PC-3 (cell line): ENCODE results near the gene VN1R5. TPM values are rescaled to one million over a fixed set of nuclear protein-coding genes. Genes with fewer than 3 reads are reported as not detected.

Source experiments
- ATAC-seq: fragments of 200-7000 bp; cut with Tn5 transposase; 2 replicates; pipeline ENCODE4 v1.9.1; 2020; ENCODE audit warnings: mild to moderate bottlenecking, moderate library complexity
- BruUV-seq: library from RNA; stranded (reverse); fragments of 400-500 nt; replicated peaks from 2 replicates; lab custom pipeline; 2021; lab: Mats Ljungman, UMichigan
- CTCF ChIA-PET: fragments of 300-600 bp; sonication (Branson Sonifier 250); formaldehyde crosslinking; loops from one replicate; lab custom pipeline; 2022; ENCODE audit warnings: antibody characterized with exemption; lab: Charles Lee
- POLR2A ChIA-PET: fragments of 300-600 bp; sonication (Branson Sonifier 250); formaldehyde crosslinking; loops from one replicate; lab custom pipeline; 2022; ENCODE audit warnings: antibody characterized with exemption; ENCODE audit not compliant: unreplicated experiment; lab: Charles Lee
- DNase-seq: peaks from one replicate; pipeline ENCODE4 v3.0.0-alpha.2; 2015
- H2AFZ ChIP-seq: fragments of 300-600 bp; sonication (generic); 2 replicates; pipeline ENCODE4 v1.6.0; 2016; ENCODE audit warnings: antibody characterized with exemption, low read length
- H3F3A ChIP-seq: fragments of 300-600 bp; sonication (generic); one replicate; pipeline ENCODE4 v1.6.0; 2017; ENCODE audit warnings: antibody characterized with exemption, low read length, control low read depth, mild to moderate bottlenecking; ENCODE audit not compliant: unreplicated experiment
- H3K27ac ChIP-seq: fragments of 300-600 bp; sonication (generic); 2 replicates; pipeline ENCODE4 v1.5.1; 2016; ENCODE audit warnings: mild to moderate bottlenecking, low read length
- H3K27me3 ChIP-seq: fragments of 300-600 bp; sonication (generic); 2 replicates; pipeline ENCODE4 v1.6.1; 2016; ENCODE audit warnings: low read length, mixed read lengths
- H3K36me3 ChIP-seq: fragments of 300-600 bp; sonication (generic); 2 replicates; pipeline ENCODE4 v1.6.1; 2016; ENCODE audit warnings: low read depth, mixed run types, low read length, mixed read lengths
- H3K4me1 ChIP-seq: fragments of 300-600 bp; sonication (generic); 2 replicates; pipeline ENCODE4 v1.5.1; 2016; ENCODE audit warnings: low read length; ENCODE audit not compliant: insufficient read depth
- H3K4me2 ChIP-seq: fragments of 300-600 bp; sonication (generic); 2 replicates; pipeline ENCODE4 v1.6.0; 2016; ENCODE audit warnings: low read length
- H3K4me3 ChIP-seq: fragments of 300-600 bp; sonication (generic); 2 replicates; pipeline ENCODE4 v1.5.1; 2016; ENCODE audit warnings: mild to moderate bottlenecking, low read length, mixed read lengths
- H3K79me2 ChIP-seq: fragments of 300-600 bp; sonication (generic); 2 replicates; pipeline ENCODE4 v1.6.1; 2017; ENCODE audit warnings: low read length, mixed read lengths
- H3K9ac ChIP-seq: fragments of 300-600 bp; sonication (generic); 2 replicates; pipeline ENCODE4 v1.6.0; 2016; ENCODE audit warnings: mild to moderate bottlenecking, low read length
- H3K9me2 ChIP-seq: fragments of 300-600 bp; sonication (generic); replicated peaks from 2 replicates; pipeline ENCODE4 v1.6.1; 2016; ENCODE audit warnings: mixed run types, low read length, mixed read lengths
- H3K9me3 ChIP-seq: fragments of 300-600 bp; sonication (generic); 2 replicates; pipeline ENCODE4 v1.6.1; 2016; ENCODE audit warnings: low read length, mixed read lengths
- H4K20me1 ChIP-seq: fragments of 300-600 bp; sonication (generic); 2 replicates; pipeline ENCODE4 v1.6.1; 2016; ENCODE audit warnings: low read length, mixed read lengths
- CTCF ChIP-seq: fragments of 300-600 bp; sonication (generic); conservative IDR thresholded peaks from 2 replicates; pipeline ENCODE4 v1.5.1; 2017; ENCODE audit warnings: antibody characterized with exemption, low read depth, mild to moderate bottlenecking, low read length
- EZH2 ChIP-seq: fragments of 300-600 bp; sonication (generic); IDR thresholded peaks from one replicate; pipeline ENCODE4 v1.6.1; 2017; ENCODE audit warnings: antibody characterized with exemption, mild to moderate bottlenecking, low read length; ENCODE audit not compliant: unreplicated experiment
- EZH2phosphoT487 ChIP-seq: fragments of 300-600 bp; sonication (generic); IDR thresholded peaks from 2 replicates; pipeline ENCODE4 v1.6.1; 2018; ENCODE audit warnings: mild to moderate bottlenecking, antibody characterized with exemption, low read length, borderline replicate concordance
- intact Hi-C: fragments of 100-400 bp; cut with micrococcal nuclease; formaldehyde crosslinking; loops from 2 replicates; pipeline ENCODE4 v1.9.0; 2023
- total RNA-seq: library from RNA; depleted of rRNA; stranded (reverse); fragments of >200 nt; gene quantifications from 2 replicates; pipeline ENCODE4 v1.2.3, GENCODE V29; 2014

Gene VN1R5
- total RNA-seq, 1 experiment from 2014 or later, result not detected

GRCh38 chr1:247274605-247275256, 18.9 kb downstream of the VN1R5 start:
- H3K79me2 ChIP-seq, result no peaks in the 10 kb centered on the region
- H3K9ac ChIP-seq, result no peak overlapping the region
- no peaks in the 10 kb centered on the region for H3K9me3 ChIP-seq
- H3K9me2 ChIP-seq, result no peaks in the 10 kb centered on the region
- ChIA-PET CTCF (no interaction called here), POLR2A (no interaction called here)
- H3K27me3 ChIP-seq, result no peaks in the 10 kb centered on the region
- no peaks in the 10 kb centered on the region for H3K36me3 ChIP-seq
- no peak overlapping the region for H3K27ac ChIP-seq
- intact Hi-C loops, result no loop called here
- H2AFZ ChIP-seq, result no peak overlapping the region
- DNase-seq (no peak), ATAC-seq (no peak)
- H4K20me1 ChIP-seq, result no peaks in the 10 kb centered on the region
- no peak overlapping the region for H3K4me3 ChIP-seq
- no peak overlapping the region for H3K4me2 ChIP-seq
- no TSS peak for BruUV-seq
- TF ChIP-seq CTCF (no peak), EZH2phosphoT487 (no peak), EZH2 (no peak)
- no peaks in the 10 kb centered on the region for H3F3A ChIP-seq
- H3K4me1 ChIP-seq, result no peaks in the 10 kb centered on the region

- no peaks in the 10 kb centered on the region for H3K27me3 ChIP-seq
- H3K9me3 ChIP-seq, result no peaks in the 10 kb centered on the region
- no peak overlapping the region for H3K4me3 ChIP-seq
- no peaks in the 10 kb centered on the region for H3K9me2 ChIP-seq
- DNase-seq (no peak), ATAC-seq (no peak)
- no peak for TF ChIP-seq EZH2
- no peak for TF ChIP-seq CTCF
- H3K79me2 ChIP-seq, result no peaks in the 10 kb centered on the region
- H3K36me3 ChIP-seq, result no peaks in the 10 kb centered on the region
- no peaks in the 10 kb centered on the region for H3F3A ChIP-seq
- BruUV-seq, result no TSS peak
- H3K9ac ChIP-seq, result no peak overlapping the region
- ChIA-PET CTCF (no interaction called here), POLR2A (no interaction called here)
- H3K4me1 ChIP-seq, result no peaks in the 10 kb centered on the region
- H2AFZ ChIP-seq, result no peak overlapping the region
- no peak overlapping the region for H3K27ac ChIP-seq
- no peak overlapping the region for H3K4me2 ChIP-seq
- H4K20me1 ChIP-seq, result no peaks in the 10 kb centered on the region
- intact Hi-C loops, result no loop called here
Observed at GRCh38 chr1:247277191-247277590, 21.3 kb downstream of the VN1R5 start.

GRCh38 chr1:247281001-247281574, 25.2 kb downstream of the VN1R5 start:
- Histone ChIP-seq H3F3A (no peaks in the 10 kb centered on the region), H3K9ac (no peak overlapping the region), H3K4me3 (no peak overlapping the region), H3K9me3 (no peaks in the 10 kb centered on the region), H3K4me1 (no peaks in the 10 kb centered on the region), H3K36me3 (no peaks in the 10 kb centered on the region), H3K27ac (no peak overlapping the region), H4K20me1 (no peaks in the 10 kb centered on the region), H2AFZ (no peak overlapping the region), H3K9me2 (no peaks in the 10 kb centered on the region), H3K4me2 (no peak overlapping the region), H3K79me2 (no peaks in the 10 kb centered on the region), H3K27me3 (no peaks in the 10 kb centered on the region)
- DNase-seq (no peak), ATAC-seq (peak; percentile 43)
- ChIA-PET CTCF (no interaction called here), POLR2A (no interaction called here)
- no TSS peak for BruUV-seq
- intact Hi-C loops, result no loop called here
- TF ChIP-seq EZH2phosphoT487 (no peak), CTCF (no peak), EZH2 (no peak)
